ENCODE data around the gene BTRC.
A peak's percentile ranks its signal among the peaks of the same experiment; 100 is the strongest.

Gene BTRC

DNA sequence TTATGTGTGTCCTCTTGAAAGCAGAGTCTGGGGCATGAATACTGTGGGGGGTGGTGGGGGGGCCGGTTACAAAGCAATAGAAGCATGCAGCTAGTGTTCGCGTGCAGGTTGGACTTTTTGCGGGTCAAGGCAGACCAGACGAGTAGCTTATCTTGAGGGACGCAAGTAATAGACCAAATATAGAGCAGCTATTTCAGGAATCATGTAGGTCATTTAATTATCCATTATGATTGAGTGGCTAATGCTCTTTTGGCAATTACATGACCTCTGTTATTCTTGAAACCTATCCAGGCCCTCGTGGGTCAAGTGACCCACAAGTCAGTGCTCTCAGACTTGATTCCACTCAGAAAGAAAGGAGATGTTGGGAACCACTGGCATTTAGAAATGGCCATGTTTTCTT is 93.0 kb downstream of the BTRC start:
- DNase-seq = no peak

DNA sequence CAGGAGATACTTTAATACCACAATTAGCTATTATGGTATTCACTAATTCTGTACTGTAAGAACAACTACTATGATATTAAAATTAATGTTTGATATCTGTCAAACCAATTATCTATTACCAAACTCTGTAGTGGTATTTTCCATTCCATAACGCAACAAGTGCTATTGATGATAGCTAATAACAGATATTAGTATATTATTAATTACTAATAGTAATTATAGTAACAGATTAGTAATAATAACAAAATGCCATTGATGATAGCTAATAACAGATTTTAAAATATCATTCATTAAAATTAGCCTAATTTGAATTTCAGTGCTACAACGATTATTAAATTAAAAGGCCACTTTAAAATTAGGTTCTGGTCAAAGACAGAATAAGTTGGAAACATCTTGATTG is 93.5 kb downstream of the BTRC start:
- no peak for DNase-seq

DNA sequence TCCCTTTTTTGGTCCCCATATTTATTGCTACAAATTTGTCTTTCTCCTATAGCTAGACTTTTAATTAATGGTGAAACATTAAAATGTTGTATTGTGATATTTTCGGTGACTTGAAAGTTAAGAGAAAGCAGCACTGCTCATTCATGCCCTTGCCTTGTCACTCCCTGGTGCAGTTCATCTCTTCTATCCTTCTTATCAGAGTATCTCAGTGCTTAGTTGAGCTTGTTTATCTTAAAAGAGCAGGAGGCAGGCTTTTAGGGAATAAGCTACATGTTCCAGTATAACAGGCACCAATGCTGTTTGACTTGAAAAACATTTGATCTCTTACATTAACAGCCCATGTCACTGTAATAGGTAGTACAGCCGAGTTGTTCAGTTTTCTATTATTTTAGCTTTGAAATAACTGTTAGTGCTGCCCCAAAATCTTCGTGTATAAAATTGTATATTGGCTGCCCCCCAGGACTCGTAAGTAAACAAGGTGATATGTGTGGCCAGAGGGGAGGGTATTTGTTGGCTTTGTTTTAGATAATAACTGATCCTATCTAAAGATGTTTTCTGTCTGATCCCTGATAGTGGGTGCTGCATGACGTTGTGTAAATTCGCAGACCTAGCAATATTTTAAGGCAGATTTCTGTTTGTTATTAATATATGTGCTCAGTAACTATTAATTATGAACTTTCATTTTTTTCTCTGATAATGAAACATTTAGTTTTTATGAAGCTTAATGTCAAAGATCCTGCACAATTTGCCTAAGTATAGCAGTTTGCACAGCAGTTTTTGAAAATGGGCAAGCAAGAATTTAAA is 96.5 kb downstream of the BTRC start:
- DNase-seq = no peak

DNA sequence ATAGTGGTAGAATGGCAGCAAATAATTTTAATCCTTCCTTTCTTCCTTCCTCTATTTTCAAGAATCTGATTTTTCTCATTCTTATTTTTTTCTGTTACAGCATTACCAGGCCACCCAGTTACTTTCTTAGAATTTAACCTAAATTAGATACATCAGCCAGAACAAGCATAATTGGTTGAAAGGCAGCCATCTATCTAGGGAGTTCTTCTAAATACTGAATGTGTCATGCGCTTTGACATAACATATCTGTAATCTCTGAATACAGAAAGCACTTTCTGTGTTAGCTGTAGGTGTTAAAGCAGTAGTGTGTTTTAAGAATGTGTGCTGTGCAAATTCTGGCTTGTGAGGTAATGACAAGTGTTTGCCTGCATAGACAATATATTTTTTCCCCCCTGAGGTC is 97.3 kb downstream of the BTRC start:
- no peak for DNase-seq

DNA sequence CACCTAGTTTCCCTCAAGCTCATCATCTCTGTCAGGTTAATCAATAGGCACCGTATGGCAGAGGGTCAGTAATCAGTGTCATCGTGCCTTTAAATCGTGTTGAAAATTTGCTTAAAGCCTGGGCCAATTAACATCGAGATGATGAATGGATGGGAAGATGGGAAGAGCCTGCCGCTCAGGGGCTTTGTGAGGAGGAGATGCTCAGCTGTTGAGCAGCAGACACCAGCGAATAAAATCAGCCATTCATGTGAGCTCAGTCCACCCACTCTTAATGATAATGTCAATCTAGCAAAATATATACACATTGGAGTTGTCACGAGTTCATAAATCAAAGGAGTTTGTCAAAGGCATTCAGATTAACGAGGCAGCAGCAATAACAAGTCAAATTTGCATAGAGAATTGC is 97.7 kb downstream of the BTRC start:
- DNase-seq = no peak

DNA sequence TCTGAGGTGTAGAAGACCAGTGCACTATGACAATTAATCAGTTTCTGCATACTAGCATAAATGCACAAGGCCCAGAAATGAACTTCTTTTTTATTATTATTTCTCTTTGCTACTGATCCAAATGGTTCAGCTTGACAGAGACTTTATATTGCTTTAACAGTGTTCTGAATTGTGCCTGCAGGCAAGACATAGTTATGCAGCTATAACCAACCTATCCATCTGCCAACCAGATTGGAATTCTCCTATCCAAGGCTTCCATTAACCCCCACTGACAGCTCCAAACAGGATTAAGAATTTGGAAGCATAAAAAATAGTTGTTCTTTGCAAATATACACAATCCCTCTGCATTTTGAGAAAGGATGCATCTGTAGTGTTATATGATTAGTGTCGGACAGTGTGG is 98.2 kb downstream of the BTRC start:
- DNase-seq = no peak

DNA sequence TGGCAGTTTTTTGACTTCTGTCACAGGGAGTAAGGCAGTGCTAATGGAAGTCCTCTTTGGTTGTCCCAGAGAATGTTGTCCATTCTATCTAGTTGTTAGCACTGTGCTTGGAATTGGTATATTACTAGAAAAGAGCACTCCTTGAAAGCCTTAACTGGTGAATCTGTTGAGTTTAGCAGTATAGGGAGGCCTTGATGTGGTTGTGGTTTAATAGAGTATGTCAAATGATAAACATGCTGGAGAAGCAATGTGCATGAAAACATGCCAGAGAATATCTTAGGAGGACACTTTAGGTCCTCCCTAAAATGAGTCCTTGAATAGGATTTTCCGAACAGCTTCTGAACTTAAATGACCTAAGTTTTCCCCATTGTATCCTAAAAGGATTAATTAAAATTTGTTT is 98.6 kb downstream of the BTRC start:
- no peak for DNase-seq

DNA sequence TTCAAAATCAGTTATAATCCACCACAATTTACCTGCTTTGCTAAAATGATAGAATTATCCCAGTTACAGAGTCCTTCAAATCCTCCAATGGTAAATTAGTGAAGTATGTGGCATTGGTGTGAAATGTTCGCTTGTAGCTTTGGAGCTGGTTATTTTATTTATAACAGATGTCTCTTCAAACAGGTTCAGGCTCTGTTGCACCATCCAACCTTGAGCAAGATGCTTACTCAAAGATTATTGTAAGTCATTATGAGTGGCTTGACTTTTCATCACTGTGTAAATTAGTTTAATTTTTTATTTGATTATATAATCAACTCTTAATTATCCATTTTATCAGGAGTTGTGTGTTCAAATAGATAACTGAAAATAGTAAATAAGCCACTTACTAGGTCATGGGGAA is 99.4 kb downstream of the BTRC start:
- DNase-seq = no peak

DNA sequence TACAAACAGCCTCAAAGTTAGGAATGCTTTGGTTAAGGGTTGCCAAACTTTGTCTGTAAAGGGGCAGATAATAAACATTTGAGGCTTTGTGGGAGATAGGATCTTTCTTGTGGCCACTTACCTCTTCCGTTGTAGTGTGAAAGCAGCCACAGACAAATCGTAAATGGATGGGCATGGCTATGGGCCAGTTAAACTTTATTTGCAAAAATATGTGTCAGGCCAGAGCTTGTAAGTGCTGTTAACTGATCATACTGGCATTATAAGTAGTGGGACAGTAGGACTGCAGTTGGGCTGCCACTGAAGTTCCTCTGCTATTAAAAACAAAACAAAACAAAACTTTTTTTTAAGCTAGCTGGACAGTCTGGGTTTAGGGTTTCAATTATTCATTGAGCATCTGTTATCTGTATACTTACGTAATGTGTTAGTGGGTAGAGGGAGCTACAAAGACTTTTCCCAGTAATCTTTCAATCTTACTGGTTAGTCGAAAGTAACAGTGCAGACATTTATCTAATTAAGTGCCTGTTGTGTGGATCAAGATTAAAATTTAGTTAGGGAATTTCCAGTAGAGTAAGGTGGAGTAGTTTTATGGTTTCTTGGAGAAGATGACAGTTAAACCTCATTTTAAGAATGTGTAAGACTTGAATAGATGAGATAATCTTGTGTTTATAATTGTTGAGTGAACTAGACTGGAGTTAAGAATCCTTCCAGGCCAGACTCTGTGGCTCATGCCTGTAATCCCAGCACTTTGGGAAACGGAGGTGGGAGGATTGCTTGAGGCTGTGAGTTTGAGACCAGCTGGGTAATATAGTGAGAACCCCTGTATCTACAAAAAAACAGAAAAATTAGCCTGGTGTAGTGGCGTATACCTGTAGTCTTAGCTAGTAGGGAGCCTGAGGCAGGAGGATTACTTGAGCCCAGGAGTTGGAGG is 100.1 kb downstream of the BTRC start:
- DNase-seq = no peak

DNA sequence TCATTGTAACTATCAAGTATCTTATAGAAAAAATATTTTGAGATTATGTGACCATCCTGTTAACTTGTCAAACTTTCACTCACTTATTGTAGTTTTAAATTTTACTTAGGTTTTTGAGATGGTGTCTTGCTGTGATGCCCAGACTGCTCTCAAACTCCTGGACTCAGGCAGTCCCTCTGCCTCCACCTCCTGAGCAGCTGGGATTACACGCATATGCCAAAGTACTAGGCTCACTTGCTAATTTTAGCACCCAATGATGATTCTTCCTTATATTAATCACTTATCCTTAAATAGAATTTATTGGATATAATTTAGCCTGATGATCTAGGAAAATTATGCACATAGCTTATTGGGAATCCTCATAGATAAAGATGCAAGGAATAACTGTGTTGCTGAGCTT is 104.9 kb downstream of the BTRC start:
- no peak for DNase-seq

DNA sequence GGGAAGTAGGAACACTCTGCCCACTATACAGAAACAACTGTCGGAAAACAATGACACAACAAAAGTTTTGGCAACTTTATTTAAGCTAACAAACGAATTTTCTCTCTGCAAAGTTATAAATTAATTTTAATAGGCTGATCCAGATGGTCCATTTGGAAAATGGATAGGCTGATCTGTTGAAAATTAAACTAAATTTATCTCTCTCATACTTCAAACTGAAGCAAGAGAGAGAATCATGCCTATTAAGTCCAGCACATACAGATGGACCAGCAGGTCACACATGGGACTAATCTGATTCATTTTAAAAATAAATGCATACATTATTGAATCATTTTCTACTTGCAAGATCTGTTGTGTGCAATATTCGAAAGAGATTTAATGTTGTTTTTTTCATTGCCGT is 110.1 kb downstream of the BTRC start:
- DNase-seq = no peak

DNA sequence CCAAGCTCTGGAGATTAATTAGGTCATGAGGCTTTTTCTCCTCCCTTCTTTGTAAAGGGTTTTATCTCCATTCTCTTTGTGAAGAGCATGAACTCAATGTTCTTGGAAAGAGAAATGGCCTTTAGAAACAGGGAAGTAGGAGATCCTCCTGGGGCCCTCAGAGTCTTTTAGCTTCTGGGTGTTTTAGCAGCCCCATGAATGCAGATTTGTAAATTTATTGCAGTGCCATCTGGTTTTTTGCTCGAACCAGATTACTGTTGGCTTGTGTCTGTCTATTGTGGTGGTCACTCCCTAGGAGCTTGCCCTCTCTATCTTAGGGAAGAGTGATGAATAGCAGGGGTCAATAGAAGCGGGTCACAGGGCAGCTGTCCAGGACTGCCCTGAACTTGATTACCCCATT is 110.6 kb downstream of the BTRC start:
- DNase-seq = no peak

DNA sequence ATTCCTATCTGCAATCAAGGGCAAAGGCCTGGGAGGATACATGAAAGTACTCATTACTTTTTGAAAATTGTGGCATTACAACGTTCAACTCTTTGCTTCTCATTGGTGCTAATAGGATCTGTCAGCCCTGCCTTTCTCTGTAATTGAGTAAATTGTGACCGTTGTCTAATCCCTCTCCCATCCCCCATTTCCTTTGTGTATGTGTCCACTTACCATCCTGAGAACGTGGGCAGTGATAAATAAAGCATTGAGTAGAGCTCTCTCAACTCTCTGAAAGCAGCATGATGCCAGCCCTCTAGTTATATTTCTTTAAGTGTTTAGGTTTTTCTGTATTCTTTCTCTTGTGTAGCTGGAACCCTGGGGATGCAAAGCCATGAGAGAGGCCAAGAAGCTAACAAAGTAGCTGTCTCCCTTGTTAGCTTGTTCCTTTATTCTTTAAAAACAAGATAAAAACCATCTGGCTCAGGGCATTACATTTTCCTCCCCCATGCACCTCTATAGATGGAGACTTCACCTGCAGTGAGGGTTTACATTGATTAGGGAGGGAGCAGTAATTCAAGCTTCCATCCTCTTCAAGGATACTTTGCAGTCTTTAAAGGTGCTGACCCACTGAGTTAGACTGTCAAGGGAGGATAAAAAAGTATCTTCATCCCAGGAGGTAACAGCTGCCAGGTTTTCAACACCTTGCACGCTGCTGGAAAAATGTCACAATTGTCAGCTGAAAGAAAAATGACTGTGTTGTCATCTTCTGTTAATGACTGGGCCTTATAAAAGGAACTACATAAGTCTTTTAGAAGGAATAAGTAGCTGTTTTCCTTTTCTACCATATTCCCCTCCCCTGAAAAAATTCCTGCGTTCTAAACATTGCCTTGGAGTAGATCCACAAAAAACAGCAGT is 112.3 kb downstream of the BTRC start:
- DNase-seq = no peak

DNA sequence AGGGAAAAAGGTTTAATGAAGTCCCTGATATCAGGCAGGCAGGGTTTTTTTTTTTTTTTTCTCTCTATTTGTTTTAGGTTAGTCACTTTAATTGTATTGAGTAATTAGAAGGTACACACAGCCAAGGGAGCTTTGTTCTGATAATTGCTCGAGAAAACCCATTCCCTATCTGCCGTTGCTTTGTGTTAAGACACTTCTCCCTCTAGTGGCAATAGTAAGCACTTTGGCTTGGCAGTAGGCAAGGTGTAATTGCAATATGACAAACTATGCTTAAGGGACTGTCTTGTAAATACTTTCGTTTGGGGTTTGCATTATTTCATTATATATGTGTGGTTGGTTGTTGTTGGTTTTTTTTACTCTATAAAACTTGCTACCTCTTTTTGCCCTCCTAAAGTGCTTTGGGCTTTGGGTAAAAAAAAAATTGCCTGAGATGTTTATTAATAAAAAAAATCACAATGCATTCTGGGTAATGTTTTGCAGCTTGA is 113.4 kb downstream of the BTRC start:
- DNase-seq = peak; percentile 85

DNA sequence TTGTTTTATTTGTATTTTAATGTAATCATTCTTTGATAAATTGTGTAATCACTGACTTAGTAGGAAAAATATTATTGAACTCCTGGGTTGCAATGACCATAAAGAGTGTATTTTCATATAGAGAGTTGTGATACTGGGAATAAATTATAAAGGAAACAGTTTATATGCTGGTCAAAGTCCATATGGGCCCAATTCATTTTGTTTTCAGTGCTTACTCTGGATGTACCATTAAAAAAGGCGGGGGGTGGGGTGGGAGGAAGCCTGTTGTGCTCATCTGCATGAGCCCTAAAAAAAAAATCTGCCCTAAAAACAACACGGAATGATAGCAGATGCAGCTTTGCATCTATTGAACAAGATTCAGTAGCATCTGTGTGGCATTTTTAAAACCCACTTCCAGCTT is 114.2 kb downstream of the BTRC start:
- DNase-seq = no peak

DNA sequence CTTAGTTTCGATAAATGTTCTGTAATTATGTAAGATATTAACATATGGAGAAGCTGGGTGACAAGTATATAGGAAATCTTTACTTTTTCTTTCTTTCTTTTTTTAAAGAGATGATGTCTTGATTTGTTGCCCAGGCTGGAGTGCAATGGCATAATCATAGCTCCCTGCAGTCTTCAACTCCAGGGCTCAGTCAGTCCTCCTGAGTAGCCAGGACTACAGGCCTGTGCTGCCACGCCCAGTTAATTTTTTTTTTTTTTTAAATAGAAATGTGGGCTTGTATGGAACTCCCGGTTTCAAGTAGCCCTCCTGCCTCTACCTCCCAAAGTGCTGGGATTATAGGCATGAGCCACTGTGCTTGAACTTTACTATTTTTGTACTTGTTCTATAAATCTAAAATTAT is 122.4 kb downstream of the BTRC start:
- no peak for DNase-seq

DNA sequence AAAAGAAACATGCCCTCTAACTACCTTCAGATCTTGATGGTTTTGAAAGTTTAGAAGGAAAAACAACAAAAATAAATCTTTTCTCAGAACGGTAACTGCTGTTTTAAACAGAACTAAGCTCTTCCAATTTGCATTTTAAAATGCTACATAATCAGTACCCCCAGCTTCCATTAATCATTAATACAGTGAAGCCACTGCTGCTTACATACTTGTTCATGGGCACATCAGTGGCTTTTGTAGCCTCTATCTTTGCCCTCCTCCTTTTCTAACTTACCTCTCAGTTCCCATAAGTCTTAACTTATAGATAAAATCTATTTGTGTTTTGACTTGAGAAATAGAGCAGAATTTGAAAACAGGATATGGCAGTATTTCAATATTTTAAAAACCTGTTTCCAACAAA is 125.0 kb downstream of the BTRC start:
- no peak for DNase-seq

DNA sequence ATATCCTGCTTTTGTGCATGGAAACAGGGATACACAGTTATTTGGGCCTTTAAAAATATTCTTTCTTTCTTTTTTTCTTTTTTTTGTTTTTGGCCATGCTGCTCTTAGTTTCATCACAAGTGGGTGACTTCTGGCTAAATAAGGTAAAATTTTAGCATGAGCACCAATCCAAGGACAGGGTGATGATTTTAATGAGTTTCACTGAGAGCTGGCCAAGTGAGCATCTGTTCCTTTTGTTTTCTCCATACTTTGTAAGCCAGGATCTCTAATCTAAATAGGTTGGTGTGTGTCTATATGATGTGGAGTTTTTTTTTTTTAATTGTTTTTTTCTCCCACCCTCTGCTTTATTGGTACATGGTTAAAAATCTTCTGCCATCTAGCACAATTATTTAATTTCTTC is 127.3 kb downstream of the BTRC start:
- no peak for DNase-seq

DNA sequence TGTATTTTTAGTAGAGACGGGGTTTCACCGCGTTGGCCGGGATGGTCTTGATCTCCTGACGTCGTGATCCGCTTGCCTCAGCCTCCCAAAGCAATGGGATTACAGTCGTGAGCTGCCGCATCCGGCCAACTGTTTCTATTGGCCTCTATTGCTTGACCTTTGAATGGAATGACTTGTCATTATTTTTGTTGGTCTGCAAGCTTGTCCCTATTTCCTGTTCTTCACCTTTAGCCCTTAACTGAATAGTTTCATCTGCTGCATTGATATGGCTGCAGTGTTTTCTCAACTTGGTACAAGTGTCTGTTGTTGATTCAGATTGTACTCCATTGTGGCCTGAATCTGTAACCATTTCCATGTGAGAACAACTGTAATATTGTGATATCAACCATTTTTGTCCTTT is 128.6 kb downstream of the BTRC start:
- no peak for DNase-seq

DNA sequence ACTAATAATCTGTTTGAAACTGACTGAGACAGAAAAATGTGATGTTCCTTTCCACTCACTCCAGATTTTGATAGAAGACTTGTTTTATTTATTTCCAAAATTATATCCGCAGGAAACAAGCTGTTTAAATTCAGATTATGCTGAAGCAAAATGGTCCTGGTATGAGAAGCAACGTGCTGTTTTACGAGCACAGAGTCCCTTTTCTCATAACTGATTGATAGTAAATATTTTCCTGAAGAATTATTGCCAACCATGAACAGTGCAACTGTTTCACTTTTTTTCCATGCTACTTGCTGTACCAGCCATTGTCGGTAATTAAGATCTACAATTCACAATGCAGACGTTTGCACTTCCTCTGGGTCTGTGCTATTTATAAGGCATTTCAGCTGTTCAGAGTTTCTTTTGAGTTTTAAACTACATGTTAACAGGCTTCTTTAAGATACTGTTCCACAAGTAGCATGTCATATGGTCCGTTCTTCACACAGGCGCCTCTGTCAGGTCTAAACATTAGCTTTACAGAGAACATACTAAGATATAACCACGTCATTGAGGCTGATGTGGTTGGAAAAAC is 130.3 kb downstream of the BTRC start:
- DNase-seq = no peak

DNA sequence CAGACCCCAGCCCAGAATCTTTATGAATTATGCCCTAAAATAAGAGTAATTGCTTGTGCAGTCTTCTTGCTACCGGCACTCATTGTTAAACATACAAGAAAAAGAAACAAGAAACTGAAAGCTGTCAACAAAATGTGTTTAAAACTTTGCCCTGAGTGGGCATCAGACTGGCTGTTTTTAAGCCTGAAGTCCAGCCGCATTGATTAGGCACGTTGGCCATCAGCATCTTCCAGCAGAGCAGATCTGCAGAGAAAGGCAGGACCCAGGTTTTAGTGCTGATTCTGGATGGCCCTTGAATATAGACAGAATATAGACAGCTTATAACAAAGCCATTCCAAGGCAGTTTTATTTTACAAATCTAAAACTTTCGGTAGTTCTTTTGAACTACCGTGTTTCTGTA is 131.2 kb downstream of the BTRC start:
- DNase-seq = no peak

DNA sequence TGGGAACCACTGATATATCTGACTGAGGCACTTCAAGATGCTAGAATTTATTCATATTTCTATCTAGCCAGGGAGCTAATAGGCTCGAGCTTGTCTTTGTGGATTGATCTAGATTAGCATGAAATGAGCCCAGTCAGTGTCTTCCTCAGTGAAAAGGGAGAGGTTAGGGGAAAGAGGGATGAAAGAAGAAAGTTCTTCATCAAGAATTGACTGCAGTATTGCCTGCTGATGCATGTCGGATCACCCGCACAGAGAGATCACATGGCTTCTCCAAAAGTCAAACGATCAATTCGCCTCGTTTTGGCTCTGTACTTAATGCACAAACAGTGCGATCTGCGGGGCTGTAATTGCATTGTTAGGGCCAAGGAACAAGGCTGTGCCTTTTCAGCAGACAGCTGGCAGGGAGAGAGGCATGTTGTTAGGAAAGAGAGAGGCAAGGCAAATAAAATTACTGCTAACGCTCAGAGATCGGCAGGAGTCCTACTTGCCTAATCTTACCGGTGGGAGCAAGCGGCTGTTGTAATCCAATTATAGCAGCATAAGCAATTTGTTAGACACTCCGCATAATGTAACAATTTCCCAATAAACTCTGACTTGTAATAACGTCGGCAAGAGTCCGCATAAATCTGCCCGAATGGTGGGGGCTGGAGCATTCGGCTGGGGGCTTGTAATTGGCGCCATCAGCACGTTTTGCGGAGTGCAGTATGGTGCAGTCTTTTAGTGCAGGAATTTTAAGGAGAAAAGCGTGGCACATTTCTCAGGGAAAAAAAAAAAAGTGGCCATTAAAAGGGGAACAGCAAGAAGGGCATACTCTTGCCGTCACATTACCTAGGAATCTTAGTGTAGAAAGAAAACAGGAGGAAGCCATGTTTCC is 132.0 kb downstream of the BTRC start:
- DNase-seq = no peak
